HL-60 (cell line): ENCODE data around the gene ANK3.

Source experiments
- DNase-seq, 2 experiments: peaks; one replicate each; pipeline ENCODE4 v3.0.0-alpha.2; 2010 to 2020; ENCODE audit warnings: low read depth in 1 of 2, low spot score in 1 of 2
- H3K27ac ChIP-seq: fragments of 250-450 bp; sonication (Bioruptor Pico); replicated peaks from 2 replicates; pipeline ENCODE4 v1.5.1; 2020; ENCODE audit warnings: mild to moderate bottlenecking, moderate library complexity
- H3K27me3 ChIP-seq: fragments of 250-450 bp; sonication (Bioruptor Pico); 2 replicates; pipeline ENCODE4 v1.5.1; 2021; ENCODE audit warnings: mild to moderate bottlenecking, moderate library complexity; ENCODE audit not compliant: insufficient read depth, poor library complexity, severe bottlenecking
- H3K4me3 ChIP-seq: replicated peaks from 2 replicates; pipeline ENCODE4 v1.5.1; 2011; ENCODE audit warnings: mild to moderate bottlenecking, control low read depth, low read length; ENCODE audit not compliant: insufficient read depth
- GABPA ChIP-seq: IDR thresholded peaks from 2 replicates; pipeline ENCODE4 v1.6.1; 2012; ENCODE audit warnings: low read depth
- POLR2AphosphoS5 ChIP-seq: IDR thresholded peaks from 2 replicates; pipeline ENCODE4 v1.6.1; 2012; ENCODE audit warnings: low read depth
- SPI1 ChIP-seq: IDR thresholded peaks from 2 replicates; pipeline ENCODE4 v1.6.1; 2012; ENCODE audit warnings: low read depth, mild to moderate bottlenecking, borderline replicate concordance
- TF ChIP-seq, protein P1 (sequence below): IDR thresholded peaks from 2 replicates; pipeline ENCODE4 v1.6.1; 2012; ENCODE audit warnings: low read depth; ENCODE audit not compliant: insufficient replicate concordance
- TF ChIP-seq, protein P2 (sequence below): IDR thresholded peaks from one replicate; pipeline ENCODE4 v1.5.1; 2011; ENCODE audit warnings: low read length, control low read depth, inconsistent platforms; ENCODE audit not compliant: insufficient read depth

ANK3 gene

GRCh38 chr10:60382946-60383681 is 6.6 kb downstream of the ANK3 start:
- H3K4me3 ChIP-seq: no peak overlapping the region
- H3K27ac ChIP-seq: no peak overlapping the region
- no peaks in the 10 kb centered on the region for H3K27me3 ChIP-seq
- DNase-seq: no peak
- no peak for TF ChIP-seq POLR2AphosphoS5
- TF ChIP-seq, protein P1, sequence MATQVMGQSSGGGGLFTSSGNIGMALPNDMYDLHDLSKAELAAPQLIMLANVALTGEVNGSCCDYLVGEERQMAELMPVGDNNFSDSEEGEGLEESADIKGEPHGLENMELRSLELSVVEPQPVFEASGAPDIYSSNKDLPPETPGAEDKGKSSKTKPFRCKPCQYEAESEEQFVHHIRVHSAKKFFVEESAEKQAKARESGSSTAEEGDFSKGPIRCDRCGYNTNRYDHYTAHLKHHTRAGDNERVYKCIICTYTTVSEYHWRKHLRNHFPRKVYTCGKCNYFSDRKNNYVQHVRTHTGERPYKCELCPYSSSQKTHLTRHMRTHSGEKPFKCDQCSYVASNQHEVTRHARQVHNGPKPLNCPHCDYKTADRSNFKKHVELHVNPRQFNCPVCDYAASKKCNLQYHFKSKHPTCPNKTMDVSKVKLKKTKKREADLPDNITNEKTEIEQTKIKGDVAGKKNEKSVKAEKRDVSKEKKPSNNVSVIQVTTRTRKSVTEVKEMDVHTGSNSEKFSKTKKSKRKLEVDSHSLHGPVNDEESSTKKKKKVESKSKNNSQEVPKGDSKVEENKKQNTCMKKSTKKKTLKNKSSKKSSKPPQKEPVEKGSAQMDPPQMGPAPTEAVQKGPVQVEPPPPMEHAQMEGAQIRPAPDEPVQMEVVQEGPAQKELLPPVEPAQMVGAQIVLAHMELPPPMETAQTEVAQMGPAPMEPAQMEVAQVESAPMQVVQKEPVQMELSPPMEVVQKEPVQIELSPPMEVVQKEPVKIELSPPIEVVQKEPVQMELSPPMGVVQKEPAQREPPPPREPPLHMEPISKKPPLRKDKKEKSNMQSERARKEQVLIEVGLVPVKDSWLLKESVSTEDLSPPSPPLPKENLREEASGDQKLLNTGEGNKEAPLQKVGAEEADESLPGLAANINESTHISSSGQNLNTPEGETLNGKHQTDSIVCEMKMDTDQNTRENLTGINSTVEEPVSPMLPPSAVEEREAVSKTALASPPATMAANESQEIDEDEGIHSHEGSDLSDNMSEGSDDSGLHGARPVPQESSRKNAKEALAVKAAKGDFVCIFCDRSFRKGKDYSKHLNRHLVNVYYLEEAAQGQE: no peak
- no peak for TF ChIP-seq SPI1
- no peak for TF ChIP-seq GABPA
- TF ChIP-seq, protein P2, sequence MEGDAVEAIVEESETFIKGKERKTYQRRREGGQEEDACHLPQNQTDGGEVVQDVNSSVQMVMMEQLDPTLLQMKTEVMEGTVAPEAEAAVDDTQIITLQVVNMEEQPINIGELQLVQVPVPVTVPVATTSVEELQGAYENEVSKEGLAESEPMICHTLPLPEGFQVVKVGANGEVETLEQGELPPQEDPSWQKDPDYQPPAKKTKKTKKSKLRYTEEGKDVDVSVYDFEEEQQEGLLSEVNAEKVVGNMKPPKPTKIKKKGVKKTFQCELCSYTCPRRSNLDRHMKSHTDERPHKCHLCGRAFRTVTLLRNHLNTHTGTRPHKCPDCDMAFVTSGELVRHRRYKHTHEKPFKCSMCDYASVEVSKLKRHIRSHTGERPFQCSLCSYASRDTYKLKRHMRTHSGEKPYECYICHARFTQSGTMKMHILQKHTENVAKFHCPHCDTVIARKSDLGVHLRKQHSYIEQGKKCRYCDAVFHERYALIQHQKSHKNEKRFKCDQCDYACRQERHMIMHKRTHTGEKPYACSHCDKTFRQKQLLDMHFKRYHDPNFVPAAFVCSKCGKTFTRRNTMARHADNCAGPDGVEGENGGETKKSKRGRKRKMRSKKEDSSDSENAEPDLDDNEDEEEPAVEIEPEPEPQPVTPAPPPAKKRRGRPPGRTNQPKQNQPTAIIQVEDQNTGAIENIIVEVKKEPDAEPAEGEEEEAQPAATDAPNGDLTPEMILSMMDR: no peak

GRCh38 chr10:60380781-60381180 is 8.9 kb downstream of the ANK3 start:
- H3K4me3 ChIP-seq: no peak overlapping the region
- no peak for TF ChIP-seq POLR2AphosphoS5
- no peak for TF ChIP-seq GABPA
- TF ChIP-seq, protein P1: no peak
- TF ChIP-seq, protein P2: no peak
- TF ChIP-seq SPI1: no peak
- H3K27me3 ChIP-seq: no peaks in the 10 kb centered on the region
- no peak overlapping the region for H3K27ac ChIP-seq
- no peak for DNase-seq

DNA sequence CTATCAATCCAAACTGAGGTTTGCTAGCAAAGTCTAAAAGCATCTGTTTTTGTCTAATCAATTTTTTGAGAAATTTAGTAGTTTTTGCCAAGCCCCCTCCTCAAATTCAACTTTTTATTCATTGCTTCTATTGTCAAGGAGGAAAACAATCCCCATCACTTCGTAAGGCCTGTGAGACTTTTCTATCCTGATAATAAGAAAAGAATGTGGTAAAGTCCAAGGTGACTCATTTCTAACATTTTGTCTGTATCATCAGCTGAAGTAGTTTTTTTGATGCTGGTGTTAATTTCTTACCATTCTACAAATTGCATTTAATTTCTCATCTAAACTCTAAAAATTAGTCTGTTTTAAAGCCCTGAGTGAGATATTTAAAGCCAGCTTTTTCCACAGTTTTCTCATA is 11.7 kb downstream of the ANK3 start:
- TF ChIP-seq, protein P1: no peak
- TF ChIP-seq POLR2AphosphoS5 (no peak), SPI1 (no peak), GABPA (no peak)
- TF ChIP-seq, protein P2: no peak
- no peaks in the 10 kb centered on the region for H3K27me3 ChIP-seq
- DNase-seq: no peak
- no peak overlapping the region for H3K27ac ChIP-seq
- no peak overlapping the region for H3K4me3 ChIP-seq
